Left ventricle myocardium inferior (tissue), 1 donor: ENCODE data around the gene HS3ST5. TPM values are rescaled to one million over a fixed set of nuclear protein-coding genes. Genes with fewer than 3 reads are reported as not detected.

ENCODE experiments used
- DNase-seq: peaks from one replicate; pipeline ENCODE4 v3.0.0-alpha.2; 2020
- H3K27ac ChIP-seq: fragments of 200-600 bp; replicated peaks from 2 replicates; pipeline ENCODE4 v1.8.0; 2021
- H3K27me3 ChIP-seq: fragments of 200-600 bp; 2 replicates; pipeline ENCODE4 v1.8.0; 2021; ENCODE audit warnings: low read depth
- H3K36me3 ChIP-seq: fragments of 200-600 bp; 2 replicates; pipeline ENCODE4 v1.8.0; 2021
- H3K4me1 ChIP-seq: fragments of 200-600 bp; 2 replicates; pipeline ENCODE4 v1.8.0; 2021
- H3K4me3 ChIP-seq: fragments of 200-600 bp; 2 replicates; pipeline ENCODE4 v1.8.0; 2021; ENCODE audit warnings: mild to moderate bottlenecking, moderate library complexity
- H3K9me3 ChIP-seq: fragments of 200-600 bp; replicated peaks from 2 replicates; pipeline ENCODE4 v1.8.0; 2021
- intact Hi-C: fragments of 100-400 bp; cut with micrococcal nuclease; formaldehyde crosslinking; loops from one replicate; pipeline ENCODE4 v1.11.0; 2022
- total RNA-seq: library from RNA; stranded (reverse); fragmentation: NEBNext Ultra II Directional; extraction: Animal tissue kit (Norgen Biotek cat#: 25700); gene quantifications from one replicate; pipeline ENCODE4 v1.2.1, GENCODE V29; 2021
- TF ChIP-seq, protein P1 (sequence below): fragments of 200-600 bp; IDR thresholded peaks from 2 replicates; pipeline ENCODE4 v1.8.0; 2021; ENCODE audit warnings: antibody characterized with exemption, mild to moderate bottlenecking, borderline replicate concordance
- donor health status: DM: no; HTN: yes; CAD: no; lungs with severe emphysema.

HS3ST5 gene
- total RNA-seq, 1 donor from 2014 or later = not detected

DNA sequence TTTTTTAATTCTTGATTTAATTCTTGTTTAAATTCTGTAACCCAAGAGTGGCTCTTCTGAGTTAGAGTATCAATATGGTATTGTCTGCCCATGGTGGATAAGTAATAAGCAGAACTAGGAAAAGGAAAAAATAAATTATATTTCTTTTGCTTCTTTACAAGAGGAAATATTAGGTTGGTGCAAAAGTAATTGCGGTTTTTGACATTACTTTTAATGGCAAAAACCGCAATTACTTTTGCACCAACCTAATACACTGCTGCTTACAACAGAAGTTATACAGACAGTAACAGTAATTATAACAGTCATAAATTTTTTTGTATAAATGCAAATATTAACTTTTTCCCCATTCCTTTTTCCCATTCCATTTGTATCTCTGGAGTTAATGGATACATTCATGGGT, 65.6 kb downstream of the HS3ST5 start:
- no peaks in the 10 kb centered on the region for H3K9me3 ChIP-seq
- H3K27me3 ChIP-seq = no peaks in the 10 kb centered on the region
- H3K4me3 ChIP-seq = no peak overlapping the region
- DNase-seq = no peak
- TF ChIP-seq, protein P1, sequence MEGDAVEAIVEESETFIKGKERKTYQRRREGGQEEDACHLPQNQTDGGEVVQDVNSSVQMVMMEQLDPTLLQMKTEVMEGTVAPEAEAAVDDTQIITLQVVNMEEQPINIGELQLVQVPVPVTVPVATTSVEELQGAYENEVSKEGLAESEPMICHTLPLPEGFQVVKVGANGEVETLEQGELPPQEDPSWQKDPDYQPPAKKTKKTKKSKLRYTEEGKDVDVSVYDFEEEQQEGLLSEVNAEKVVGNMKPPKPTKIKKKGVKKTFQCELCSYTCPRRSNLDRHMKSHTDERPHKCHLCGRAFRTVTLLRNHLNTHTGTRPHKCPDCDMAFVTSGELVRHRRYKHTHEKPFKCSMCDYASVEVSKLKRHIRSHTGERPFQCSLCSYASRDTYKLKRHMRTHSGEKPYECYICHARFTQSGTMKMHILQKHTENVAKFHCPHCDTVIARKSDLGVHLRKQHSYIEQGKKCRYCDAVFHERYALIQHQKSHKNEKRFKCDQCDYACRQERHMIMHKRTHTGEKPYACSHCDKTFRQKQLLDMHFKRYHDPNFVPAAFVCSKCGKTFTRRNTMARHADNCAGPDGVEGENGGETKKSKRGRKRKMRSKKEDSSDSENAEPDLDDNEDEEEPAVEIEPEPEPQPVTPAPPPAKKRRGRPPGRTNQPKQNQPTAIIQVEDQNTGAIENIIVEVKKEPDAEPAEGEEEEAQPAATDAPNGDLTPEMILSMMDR = no peak
- no peaks in the 10 kb centered on the region for H3K4me1 ChIP-seq
- no peak overlapping the region for H3K27ac ChIP-seq
- no peaks in the 10 kb centered on the region for H3K36me3 ChIP-seq
- intact Hi-C loops = no loop called here

DNA sequence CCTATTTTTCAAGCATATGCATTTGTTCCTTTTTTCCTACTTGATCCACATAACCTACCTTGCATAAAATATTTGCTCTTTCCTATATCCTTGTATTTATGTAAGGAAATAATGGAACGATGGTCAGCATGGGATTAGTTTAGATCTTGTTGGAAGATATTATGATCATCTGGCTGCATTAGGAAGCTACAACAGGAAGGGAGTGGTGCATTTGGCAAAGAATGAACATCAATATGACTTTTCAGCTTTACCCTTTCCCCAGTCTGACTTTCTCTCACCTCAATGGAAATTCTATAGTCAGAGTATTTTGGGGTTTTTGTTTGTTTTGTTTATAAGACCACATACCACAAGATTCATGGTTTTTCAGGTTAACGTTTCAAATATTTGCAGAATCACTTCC, 66.0 kb downstream of the HS3ST5 start:
- DNase-seq = no peak
- Histone ChIP-seq H3K4me3 (no peak overlapping the region), H3K4me1 (no peaks in the 10 kb centered on the region), H3K36me3 (no peaks in the 10 kb centered on the region), H3K9me3 (no peaks in the 10 kb centered on the region), H3K27me3 (no peaks in the 10 kb centered on the region), H3K27ac (no peak overlapping the region)
- intact Hi-C loops = no loop called here
- TF ChIP-seq, protein P1 = no peak

DNA sequence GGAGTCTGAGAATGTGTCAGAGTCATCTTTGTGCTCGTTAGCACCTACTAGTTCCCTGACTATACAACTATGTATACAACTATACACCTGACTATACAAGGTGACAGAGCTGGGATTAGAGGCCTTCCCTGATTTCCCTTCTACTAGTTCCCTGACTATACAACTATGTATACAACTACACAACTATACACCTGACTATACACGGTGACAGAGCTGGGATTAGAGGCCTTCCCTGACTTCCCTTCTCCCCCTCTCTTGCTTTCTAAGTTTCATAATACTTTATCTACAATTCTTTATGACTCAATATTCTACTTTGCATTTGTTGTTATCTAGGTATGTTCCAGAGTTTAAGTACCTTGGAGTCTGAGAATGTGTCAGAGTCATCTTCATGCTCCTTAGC, 68.0 kb downstream of the HS3ST5 start:
- TF ChIP-seq, protein P1 = no peak
- Histone ChIP-seq H3K9me3 (no peaks in the 10 kb centered on the region), H3K27me3 (no peaks in the 10 kb centered on the region), H3K27ac (no peak overlapping the region), H3K36me3 (no peaks in the 10 kb centered on the region), H3K4me3 (no peak overlapping the region), H3K4me1 (no peaks in the 10 kb centered on the region)
- intact Hi-C loops = no loop called here
- no peak for DNase-seq

DNA sequence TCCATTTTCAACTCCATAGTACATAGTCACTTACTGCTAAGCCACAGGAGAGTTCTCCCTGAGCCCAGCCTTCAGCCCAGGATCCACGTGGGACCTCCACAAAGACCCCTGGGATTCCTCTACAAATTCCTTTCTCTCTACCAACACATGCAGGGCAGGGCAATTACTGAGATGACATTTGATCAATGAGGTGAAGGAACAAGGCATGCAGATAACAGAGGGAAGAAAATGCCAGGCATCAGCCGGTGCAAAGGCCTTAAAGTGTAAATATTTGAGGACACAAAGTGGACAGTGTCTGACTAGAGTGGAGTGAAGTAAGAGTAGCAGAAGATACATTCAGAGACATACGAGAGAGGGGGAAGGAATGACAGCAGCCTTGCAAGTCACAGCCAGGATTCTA, 70.2 kb downstream of the HS3ST5 start:
- no peak overlapping the region for H3K4me3 ChIP-seq
- H3K9me3 ChIP-seq = no peaks in the 10 kb centered on the region
- H3K36me3 ChIP-seq = no peaks in the 10 kb centered on the region
- H3K27me3 ChIP-seq = no peaks in the 10 kb centered on the region
- intact Hi-C loops = no loop called here
- TF ChIP-seq, protein P1 = no peak
- DNase-seq = no peak
- no peaks in the 10 kb centered on the region for H3K4me1 ChIP-seq
- no peak overlapping the region for H3K27ac ChIP-seq

DNA sequence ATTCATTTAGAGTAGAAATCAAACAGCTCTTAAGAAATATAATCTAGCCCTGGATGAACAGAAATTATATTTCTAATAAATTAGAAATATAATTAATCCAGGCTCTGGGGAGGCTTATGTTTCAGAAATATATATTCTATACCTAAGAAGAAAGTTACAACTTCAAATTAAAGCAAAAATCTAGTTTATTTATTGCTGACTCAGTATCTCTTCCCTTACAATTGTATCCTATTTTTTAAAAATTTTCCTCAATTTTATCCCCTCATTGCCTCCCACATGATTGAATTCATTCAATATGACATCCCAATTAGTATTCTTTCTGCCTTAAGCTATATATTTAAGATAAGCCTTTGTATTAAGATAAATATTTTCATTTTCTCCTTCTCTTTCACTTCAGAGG, 71.4 kb downstream of the HS3ST5 start:
- H3K27ac ChIP-seq = no peak overlapping the region
- H3K4me1 ChIP-seq = no peaks in the 10 kb centered on the region
- H3K4me3 ChIP-seq = no peak overlapping the region
- TF ChIP-seq, protein P1 = no peak
- H3K27me3 ChIP-seq = no peaks in the 10 kb centered on the region
- no peak for DNase-seq
- intact Hi-C loops = no loop called here
- H3K9me3 ChIP-seq = no peaks in the 10 kb centered on the region
- H3K36me3 ChIP-seq = no peaks in the 10 kb centered on the region

DNA sequence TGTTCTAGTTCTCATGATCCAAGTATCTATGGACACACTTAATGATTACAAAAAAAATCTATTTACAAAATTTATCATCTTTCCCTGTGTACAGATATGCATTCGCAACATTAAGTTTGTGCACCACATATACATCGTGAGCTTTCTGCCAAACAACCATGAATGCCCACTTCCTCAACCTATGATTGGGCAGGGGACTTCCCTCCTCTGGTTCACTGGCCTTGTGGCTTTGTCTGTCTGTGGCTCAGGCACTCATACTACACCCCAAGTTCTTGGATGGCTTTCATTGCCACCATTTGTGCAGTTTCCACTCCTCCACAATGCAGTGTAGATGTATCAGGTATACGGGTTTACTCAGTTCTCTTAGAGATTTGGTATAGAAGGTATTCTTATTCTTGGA, 74.9 kb downstream of the HS3ST5 start:
- Histone ChIP-seq H3K4me1 (no peaks in the 10 kb centered on the region), H3K4me3 (no peak overlapping the region), H3K36me3 (no peaks in the 10 kb centered on the region), H3K27ac (no peak overlapping the region), H3K27me3 (no peaks in the 10 kb centered on the region), H3K9me3 (no peaks in the 10 kb centered on the region)
- intact Hi-C loops = no loop called here
- TF ChIP-seq, protein P1 = no peak
- DNase-seq = no peak
